Testis (tissue), 3 donors: ENCODE measurements around the gene KRTAP3-2. TPM values are rescaled to one million over a fixed set of nuclear protein-coding genes. Genes with fewer than 3 reads are reported as not detected.
A peak's percentile ranks its signal among the peaks of the same experiment; 100 is the strongest.

Experiments
- DNase-seq: peaks from one replicate; pipeline ENCODE4 v3.0.0-alpha.2; 2019
- H3K27ac ChIP-seq, 2 donors: fragments of 200-600 bp; sonication (generic); one replicate each; pipeline ENCODE4 v1.5.1; 2019
- H3K27me3 ChIP-seq: fragments of 200-600 bp; sonication (generic); one replicate; pipeline ENCODE4 v1.5.1; 2019
- H3K36me3 ChIP-seq: fragments of 200-600 bp; sonication (generic); one replicate; pipeline ENCODE4 v1.5.1; 2017; ENCODE audit warnings: low read depth; ENCODE audit errors: missing control alignments
- H3K4me1 ChIP-seq: fragments of 200-600 bp; sonication (generic); one replicate; pipeline ENCODE4 v1.5.1; 2019
- H3K4me3 ChIP-seq, 2 donors: fragments of 200-600 bp; sonication (generic); one replicate each; pipeline ENCODE4 v1.5.1; 2017 to 2019
- H3K9me3 ChIP-seq: fragments of 200-600 bp; sonication (generic); one replicate; pipeline ENCODE4 v1.5.1; 2017
- CTCF ChIP-seq, 3 experiments: fragments of 450-650 bp in 2 of 3; fragments of 200-600 bp in 1 of 3; sonication (generic) in 1 of 3; IDR thresholded peaks; one replicate each; pipeline ENCODE4 v1.5.1; 2016 to 2019; ENCODE audit warnings: antibody characterized with exemption in 3 of 3, mild to moderate bottlenecking in 2 of 3, moderate library complexity in 1 of 3
- POLR2A ChIP-seq: fragments of 450-650 bp; IDR thresholded peaks from one replicate; pipeline ENCODE4 v1.6.1; 2017; ENCODE audit warnings: antibody characterized with exemption, mild to moderate bottlenecking, moderate library complexity
- WGBS, 2 donors: methylation state at CpG; one replicate each; pipeline ENCODE4 v1.1.5; 2018; 5-methylcytosine and 5-hydroxymethylcytosine counted together
- intact Hi-C: fragments of 100-400 bp; cut with DNase I; formaldehyde crosslinking; loops from one replicate; pipeline ENCODE4 v1.15.1; 2023; ENCODE audit warnings: low total_unique reads
- polyA plus RNA-seq: library from polyadenylated mRNA; stranded (reverse); fragments of 350-450 nt; fragmentation: Illumina TruSeq; extraction: RNeasy Lipid Tissue Mini Kit (QIAGEN cat#74804); gene quantifications from one replicate; pipeline ENCODE4 v1.2.3, GENCODE V29; 2014; ENCODE audit warnings: low read depth, low replicate concordance; ENCODE audit not compliant: insufficient read depth
- total RNA-seq, 2 donors: library from RNA; depleted of rRNA; stranded (reverse); fragments of >200 nt; gene quantifications; one replicate each; pipeline ENCODE4 v1.2.3, GENCODE V29; 2016

The KRTAP3-2 gene
- total and polyA plus RNA-seq, 3 donors from 2014 or later = not detected

GRCh38 chr17:40993084-40993483 is 6.6 kb downstream of the KRTAP3-2 start:
- Histone ChIP-seq H3K27ac (no peak overlapping the region), H3K9me3 (no peaks in the 10 kb centered on the region), H3K36me3 (no peaks in the 10 kb centered on the region), H3K4me1 (no peaks in the 10 kb centered on the region), H3K4me3 (no peak overlapping the region), H3K27me3 (no peaks in the 10 kb centered on the region)
- intact Hi-C loops = no loop called here
- DNase-seq = no peak
- whole genome bisulfite sequencing, 2 donors = 94% methylated on average over 2 of the region's 2 CpGs
- TF ChIP-seq CTCF (IDR thresholded peaks at IDR 0.05) = no peak

GRCh38 chr17:40992666-40993065 is 7.0 kb downstream of the KRTAP3-2 start:
- Histone ChIP-seq H3K36me3 (no peaks in the 10 kb centered on the region), H3K27me3 (no peaks in the 10 kb centered on the region), H3K27ac (no peak overlapping the region), H3K9me3 (no peaks in the 10 kb centered on the region), H3K4me3 (no peak overlapping the region), H3K4me1 (no peaks in the 10 kb centered on the region)
- 86 to 88% methylated on average over 3 of the region's 3 CpGs for WGBS, 2 donors
- intact Hi-C loops = no loop called here
- DNase-seq = no peak
- TF ChIP-seq CTCF (IDR thresholded peaks at IDR 0.05) = no peak
- TF ChIP-seq POLR2A = no peak

GRCh38 chr17:40986920-40987319 is 12.8 kb downstream of the KRTAP3-2 start:
- no peak overlapping the region for H3K4me3 ChIP-seq
- intact Hi-C loops = no loop called here

GRCh38 chr17:40984226-40984625 is 15.5 kb downstream of the KRTAP3-2 start, which contains the start of gene KRT40:
Gene KRT40, minus strand, starts transcription at chr17:40984326. Its CDS starts 53 bp downstream, at chr17:40984273.
- no peaks in the 10 kb centered on the region for H3K27me3 ChIP-seq
- no peaks in the 10 kb centered on the region for H3K36me3 ChIP-seq
- TF ChIP-seq POLR2A (no peak), CTCF (IDR thresholded peaks at IDR 0.05) (no peak)
- H3K4me3 ChIP-seq = no peak within 1 kb of the TSS
- no peak within 1 kb of the TSS for H3K27ac ChIP-seq
- peaks cover 7% of the 10 kb centered on the region for H3K4me1 ChIP-seq
- no peaks in the 10 kb centered on the region for H3K9me3 ChIP-seq
- no peak for DNase-seq
- intact Hi-C loops = no loop called here
- WGBS, 2 donors = 35 to 57% methylated on average over 3 of the region's 3 CpGs

More at GRCh38 chr17:40986920-40987319, 12.8 kb downstream of the KRTAP3-2 start:
- Histone ChIP-seq H3K4me1 (no peaks in the 10 kb centered on the region), H3K27me3 (no peaks in the 10 kb centered on the region), H3K9me3 (no peaks in the 10 kb centered on the region), H3K27ac (no peak overlapping the region), H3K36me3 (no peaks in the 10 kb centered on the region)
- no peak for DNase-seq
- WGBS, 2 donors = 69 to 70% methylated on average over 8 of the region's 8 CpGs
- no peak for TF ChIP-seq CTCF (IDR thresholded peaks at IDR 0.05)
- no peak for TF ChIP-seq POLR2A

- Histone ChIP-seq H3K27ac (peak overlapping the region; percentile 35 to 60), H3K36me3 (no peaks in the 10 kb centered on the region), H3K4me1 (peaks cover 13% of the 10 kb centered on the region), H3K9me3 (no peaks in the 10 kb centered on the region), H3K4me3 (no peak overlapping the region), H3K27me3 (no peaks in the 10 kb centered on the region)
- TF ChIP-seq POLR2A = no peak
- TF ChIP-seq CTCF (IDR thresholded peaks at IDR 0.05) = no peak
- intact Hi-C loops = no loop called here
- WGBS, 2 donors = 43 to 62% methylated on average over 5 of the region's 5 CpGs
- no peak for DNase-seq
Observed at GRCh38 chr17:40981115-40981514, 18.6 kb downstream of the KRTAP3-2 start.
